IMR-90 (cell line): Measurements from ENCODE around the gene FSTL1. TPM values are rescaled to one million over a fixed set of nuclear protein-coding genes. Genes with fewer than 3 reads are reported as not detected.

Experiments used
- ATAC-seq: fragments of 200-7000 bp; cut with Tn5 transposase; 2 replicates; pipeline ENCODE4 v1.9.1; 2020; ENCODE audit warnings: low read depth, mild to moderate bottlenecking, moderate library complexity
- BruUV-seq: library from RNA; stranded (reverse); fragments of 400-500 nt; replicated peaks from 2 replicates; lab custom pipeline; 2021; lab: Mats Ljungman, UMichigan
- CTCF ChIA-PET: fragments of 300-600 bp; formaldehyde crosslinking; extraction: SDS; loops from one replicate; lab custom pipeline; 2021; ENCODE audit warnings: antibody characterized with exemption; lab: Yijun Ruan, JAX
- POLR2A ChIA-PET: fragments of 300-600 bp; sonication (Branson Sonifier 250); formaldehyde crosslinking; loops from one replicate; lab custom pipeline; 2022; ENCODE audit warnings: antibody characterized with exemption; ENCODE audit not compliant: unreplicated experiment; lab: Charles Lee
- DNase-seq: peaks from one replicate; pipeline ENCODE4 v3.0.0; 2013
- H2AFZ ChIP-seq: replicated peaks from 2 replicates; pipeline ENCODE3; 2013; ENCODE audit warnings: low read length, mild to moderate bottlenecking; ENCODE audit not compliant: poor library complexity
- H2AK5ac ChIP-seq: 2 replicates; pipeline ENCODE4 v1.6.1; 2013; ENCODE audit warnings: low read depth, low read length, inconsistent platforms
- H2AK9ac ChIP-seq: replicated peaks from 2 replicates; pipeline ENCODE3; 2013; ENCODE audit warnings: mild to moderate bottlenecking, low read depth, low read length, moderate library complexity; ENCODE audit not compliant: poor library complexity
- H2BK120ac ChIP-seq: 2 replicates; pipeline ENCODE4 v1.6.1; 2013; ENCODE audit warnings: low read depth, low read length, inconsistent platforms
- H2BK15ac ChIP-seq: 3 replicates; pipeline ENCODE4 v1.6.1; 2013; ENCODE audit warnings: low read depth, low read length, inconsistent platforms
- H2BK20ac ChIP-seq: 2 replicates; pipeline ENCODE4 v1.6.1; 2013; ENCODE audit warnings: low read depth, mild to moderate bottlenecking, inconsistent platforms, low read length, moderate library complexity
- H2BK5ac ChIP-seq: 2 replicates; pipeline ENCODE4 v1.6.1; 2013; ENCODE audit warnings: mild to moderate bottlenecking, low read depth, low read length, inconsistent platforms; ENCODE audit not compliant: poor library complexity, severe bottlenecking
- H3K14ac ChIP-seq: replicated peaks from 2 replicates; pipeline ENCODE4 v1.6.1; 2013; ENCODE audit warnings: low read depth, low read length, inconsistent platforms
- H3K18ac ChIP-seq: 2 replicates; pipeline ENCODE4 v1.6.1; 2013; ENCODE audit warnings: low read depth, low read length, control low read depth
- H3K23ac ChIP-seq: 2 replicates; pipeline ENCODE4 v1.6.1; 2013; ENCODE audit warnings: low read depth, low read length, inconsistent platforms
- H3K27ac ChIP-seq: 2 replicates; pipeline ENCODE4 v1.5.1; 2013; ENCODE audit warnings: mild to moderate bottlenecking, control low read depth, low read length; ENCODE audit not compliant: insufficient read depth
- H3K27me3 ChIP-seq: 2 replicates; pipeline ENCODE4 v1.6.1; 2013; ENCODE audit warnings: low read length; ENCODE audit not compliant: control insufficient read depth, insufficient read depth
- H3K36me3 ChIP-seq: 2 replicates; pipeline ENCODE4 v1.6.1; 2013; ENCODE audit warnings: low read length, mixed read lengths; ENCODE audit not compliant: control insufficient read depth, insufficient read depth
- H3K4ac ChIP-seq: 2 replicates; pipeline ENCODE4 v1.6.1; 2013; ENCODE audit warnings: low read depth, low read length, inconsistent platforms
- H3K4me1 ChIP-seq: 2 replicates; pipeline ENCODE4 v1.6.1; 2013; ENCODE audit warnings: low read length, mixed read lengths; ENCODE audit not compliant: control insufficient read depth, insufficient read depth
- H3K4me2 ChIP-seq: 2 replicates; pipeline ENCODE4 v1.6.1; 2013; ENCODE audit warnings: low read depth, mild to moderate bottlenecking, control low read depth, low read length, moderate library complexity
- H3K4me3 ChIP-seq: 2 replicates; pipeline ENCODE4 v1.5.1; 2013; ENCODE audit warnings: low read depth, mild to moderate bottlenecking, control low read depth, low read length, moderate library complexity; ENCODE audit not compliant: insufficient read depth
- H3K56ac ChIP-seq: 2 replicates; pipeline ENCODE4 v1.6.1; 2013; ENCODE audit warnings: low read length, inconsistent platforms; ENCODE audit not compliant: insufficient read depth; ENCODE audit errors: extremely low read depth
- H3K79me1 ChIP-seq, 2 experiments: 2 replicates each; pipeline ENCODE4 v1.6.1; 2013; ENCODE audit warnings: low read length in 2 of 2, inconsistent platforms in 1 of 2, low read depth in 1 of 2
- H3K9ac ChIP-seq: 2 replicates; pipeline ENCODE4 v1.6.1; 2013; ENCODE audit warnings: low read depth, low read length, control low read depth
- H3K9me1 ChIP-seq: 2 replicates; pipeline ENCODE4 v1.6.1; 2013; ENCODE audit warnings: low read length, inconsistent platforms; ENCODE audit not compliant: insufficient read depth
- H3K9me3 ChIP-seq: 2 replicates; pipeline ENCODE4 v1.6.1; 2013; ENCODE audit warnings: low read length; ENCODE audit not compliant: control insufficient read depth, insufficient read depth
- H4K20me1 ChIP-seq: 2 replicates; pipeline ENCODE4 v1.6.1; 2013; ENCODE audit warnings: low read length, inconsistent platforms; ENCODE audit not compliant: insufficient read depth
- H4K5ac ChIP-seq: 2 replicates; pipeline ENCODE4 v1.6.1; 2013; ENCODE audit warnings: mild to moderate bottlenecking, low read depth, low read length, control low read depth
- H4K8ac ChIP-seq, 2 experiments: 2 replicates each; pipeline ENCODE4 v1.6.1; 2013; ENCODE audit warnings: low read depth in 2 of 2, low read length in 2 of 2, control low read depth in 1 of 2, inconsistent platforms in 1 of 2
- H4K91ac ChIP-seq: 2 replicates; pipeline ENCODE4 v1.6.1; 2013; ENCODE audit warnings: low read depth, low read length, inconsistent platforms; ENCODE audit not compliant: insufficient read depth
- SMC3 ChIP-seq: fragments of 150-350 bp; IDR thresholded peaks from 2 replicates; pipeline ENCODE4 v1.6.1; 2016; ENCODE audit warnings: low read depth, mild to moderate bottlenecking, antibody characterized with exemption, low read length, moderate library complexity
- dilution Hi-C: fragments of 300-500 bp; cut with HindIII; formaldehyde crosslinking; loops from one replicate; pipeline ENCODE4 v1.14.3; 2018; ENCODE audit warnings: low sequenced_read_pairs; ENCODE audit not compliant: unreplicated experiment
- in situ Hi-C: fragments of 300-500 bp; cut with MboI; formaldehyde crosslinking; loops from 3 replicates; pipeline ENCODE4 v1.14.3; 2019; ENCODE audit warnings: low sequenced_read_pairs, inconsistent platforms, mixed read lengths
- intact Hi-C: fragments of 100-400 bp; cut with micrococcal nuclease; formaldehyde crosslinking; loops from 2 replicates; pipeline ENCODE4 v1.10.0; 2022
- polyA plus RNA-seq, 3 experiments: library from polyadenylated mRNA; depleted of rRNA; stranded (reverse); fragments of >200 nt; gene quantifications; 2 replicates each; pipeline ENCODE4 v1.2.3, GENCODE V29; 2012; ENCODE audit warnings: low replicate concordance in 1 of 3
- total RNA-seq: library from RNA; depleted of rRNA; stranded (reverse); fragments of >200 nt; gene quantifications from 2 replicates; pipeline ENCODE4 v1.2.3, GENCODE V29; 2012

FSTL1 gene
- total and polyA plus RNA-seq, 2 of the 4 experiments (the other 2 are of a cell fraction), result 864 to 1,642 TPM

GRCh38 chr3:120370463-120370862 is 80.3 kb downstream of the FSTL1 start:
- Histone ChIP-seq H4K20me1 (no peaks in the 10 kb centered on the region), H3K9ac (no peak overlapping the region), H4K91ac (no peak overlapping the region), H2BK15ac (no peak overlapping the region), H4K8ac (no peak overlapping the region), H2BK20ac (no peak overlapping the region), H3K23ac (no peak overlapping the region), H3K14ac (no peak overlapping the region), H4K5ac (no peak overlapping the region), H3K36me3 (no peaks in the 10 kb centered on the region), H3K4me3 (no peak overlapping the region), H3K18ac (no peak overlapping the region), H3K9me1 (no peaks in the 10 kb centered on the region; the same call in 1 of the 2 replicates), H3K9me3 (no peaks in the 10 kb centered on the region), H2BK5ac (no peak overlapping the region), H2AK5ac (no peak overlapping the region), H3K4me2 (no peak overlapping the region), H3K56ac (no peak overlapping the region), H3K4ac (no peak overlapping the region), H3K27ac (no peak overlapping the region), H3K4me1 (no peaks in the 10 kb centered on the region), H2BK120ac (no peak overlapping the region), H2AFZ (no peak overlapping the region), H3K27me3 (peaks cover 19% of the 10 kb centered on the region), H2AK9ac (no peak overlapping the region), H3K79me1 (no peaks in the 10 kb centered on the region)
- ChIA-PET CTCF (no interaction called here), POLR2A (no interaction called here)
- no peak for ATAC-seq
- no peak for DNase-seq
- TF ChIP-seq SMC3, result no peak
- no TSS peak for BruUV-seq
- dilution Hi-C loops (no loop called here), intact Hi-C loops (no loop called here), in situ Hi-C loops (no loop called here)
